ENCODE data around the gene TERT.

Gene TERT

DNA sequence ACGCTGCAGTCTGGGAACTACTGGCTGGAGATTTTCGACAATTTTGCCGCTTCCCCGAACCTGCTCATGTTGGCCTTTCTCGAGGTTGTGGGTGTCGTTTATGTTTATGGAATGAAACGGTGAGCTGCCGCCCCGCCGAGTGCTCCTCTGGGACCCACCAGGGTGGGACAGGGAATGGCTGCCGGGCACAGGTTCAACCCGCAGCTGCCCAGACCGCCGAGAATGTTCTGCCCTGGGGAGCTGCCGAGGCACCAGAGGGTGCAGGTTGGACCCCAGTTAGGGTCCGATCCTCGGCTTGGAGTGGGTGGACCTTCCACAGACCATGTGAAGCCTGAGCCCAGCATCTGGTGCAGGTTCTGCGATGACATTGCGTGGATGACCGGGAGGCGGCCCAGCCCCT is 50.6 kb downstream of the TERT start:
- no peak for TF ChIP-seq EZH2phosphoT487 (conservative IDR thresholded peaks at IDR 0.05; ENCODE audit: low read length)
- TF ChIP-seq, protein P1, sequence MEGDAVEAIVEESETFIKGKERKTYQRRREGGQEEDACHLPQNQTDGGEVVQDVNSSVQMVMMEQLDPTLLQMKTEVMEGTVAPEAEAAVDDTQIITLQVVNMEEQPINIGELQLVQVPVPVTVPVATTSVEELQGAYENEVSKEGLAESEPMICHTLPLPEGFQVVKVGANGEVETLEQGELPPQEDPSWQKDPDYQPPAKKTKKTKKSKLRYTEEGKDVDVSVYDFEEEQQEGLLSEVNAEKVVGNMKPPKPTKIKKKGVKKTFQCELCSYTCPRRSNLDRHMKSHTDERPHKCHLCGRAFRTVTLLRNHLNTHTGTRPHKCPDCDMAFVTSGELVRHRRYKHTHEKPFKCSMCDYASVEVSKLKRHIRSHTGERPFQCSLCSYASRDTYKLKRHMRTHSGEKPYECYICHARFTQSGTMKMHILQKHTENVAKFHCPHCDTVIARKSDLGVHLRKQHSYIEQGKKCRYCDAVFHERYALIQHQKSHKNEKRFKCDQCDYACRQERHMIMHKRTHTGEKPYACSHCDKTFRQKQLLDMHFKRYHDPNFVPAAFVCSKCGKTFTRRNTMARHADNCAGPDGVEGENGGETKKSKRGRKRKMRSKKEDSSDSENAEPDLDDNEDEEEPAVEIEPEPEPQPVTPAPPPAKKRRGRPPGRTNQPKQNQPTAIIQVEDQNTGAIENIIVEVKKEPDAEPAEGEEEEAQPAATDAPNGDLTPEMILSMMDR (IDR thresholded peaks at IDR 0.05; ENCODE audit: insufficient read depth, low read length, poor library complexity, severe bottlenecking): no peak

DNA sequence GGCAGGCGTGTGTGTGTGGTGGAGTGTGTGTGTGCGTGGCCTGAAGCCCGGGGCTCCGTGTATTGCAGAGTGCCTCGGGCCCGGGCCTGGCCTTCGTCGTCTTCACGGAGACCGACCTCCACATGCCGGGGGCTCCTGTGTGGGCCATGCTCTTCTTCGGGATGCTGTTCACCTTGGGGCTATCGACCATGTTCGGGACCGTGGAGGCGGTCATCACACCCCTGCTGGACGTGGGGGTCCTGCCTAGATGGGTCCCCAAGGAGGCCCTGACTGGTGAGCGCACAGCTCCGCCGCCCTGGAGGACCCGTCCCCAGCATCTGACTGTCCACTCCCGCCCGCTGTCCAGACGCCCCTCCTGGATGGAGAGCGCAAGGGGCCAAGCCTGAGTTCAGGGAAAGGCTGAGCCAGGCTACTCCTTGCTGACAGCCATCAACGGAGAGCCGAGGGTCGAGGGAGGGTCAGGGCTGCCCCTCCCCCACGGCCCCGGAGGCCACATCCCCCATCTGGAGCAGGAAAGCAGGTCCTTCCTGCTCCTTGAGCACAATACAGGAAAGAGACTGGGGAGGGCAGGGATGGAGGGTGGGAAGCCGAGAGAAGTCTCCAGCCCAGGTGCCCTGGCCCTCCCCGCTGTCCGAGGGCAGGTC is 51.3 kb downstream of the TERT start:
- Histone ChIP-seq H3K9me2 (replicated peaks; ENCODE audit: insufficient read depth, low read length) (no peaks in the 10 kb centered on the region), H3K4me2 (ENCODE audit: low read depth, low read length, poor library complexity, severe bottlenecking) (no peak overlapping the region), H3K79me2 (ENCODE audit: insufficient read depth, low read length) (no peaks in the 10 kb centered on the region), H3F3A (ENCODE audit: insufficient read depth) (no peaks in the 10 kb centered on the region), H3K36me3 (ENCODE audit: low read length) (no peaks in the 10 kb centered on the region), H3K9ac (ENCODE audit: low read length) (no peak overlapping the region), H4K20me1 (ENCODE audit: low read depth, low read length) (no peaks in the 10 kb centered on the region), H3K9me3 (ENCODE audit: insufficient read depth, low read length) (no peaks in the 10 kb centered on the region), H3K27me3 (ENCODE audit: low read length) (no peaks in the 10 kb centered on the region), H2AFZ (ENCODE audit: low read depth, low read length, severe bottlenecking) (no peak overlapping the region), H3K4me3 (ENCODE audit: insufficient read depth, low read length, poor library complexity, severe bottlenecking) (no peak overlapping the region), H3K27ac (ENCODE audit: low read depth, low read length) (no peak overlapping the region)
- no peak for TF ChIP-seq EZH2phosphoT487 (conservative IDR thresholded peaks at IDR 0.05; ENCODE audit: low read length)
- TF ChIP-seq, protein P1 (IDR thresholded peaks at IDR 0.05; ENCODE audit: insufficient read depth, low read length, poor library complexity, severe bottlenecking): no peak

More for the DNA sequence above, 50.6 kb downstream of the TERT start:
- H3K4me2 ChIP-seq (ENCODE audit: low read depth, low read length, poor library complexity, severe bottlenecking): no peak overlapping the region
- H4K20me1 ChIP-seq (ENCODE audit: low read depth, low read length): no peaks in the 10 kb centered on the region
- H3K9ac ChIP-seq (ENCODE audit: low read length): no peak overlapping the region
- no peaks in the 10 kb centered on the region for H3F3A ChIP-seq (ENCODE audit: insufficient read depth)
- H3K27me3 ChIP-seq (ENCODE audit: low read length): no peaks in the 10 kb centered on the region
- H3K9me2 ChIP-seq (replicated peaks; ENCODE audit: insufficient read depth, low read length): no peaks in the 10 kb centered on the region
- H3K79me2 ChIP-seq (ENCODE audit: insufficient read depth, low read length): no peaks in the 10 kb centered on the region
- H3K4me3 ChIP-seq (ENCODE audit: insufficient read depth, low read length, poor library complexity, severe bottlenecking): no peak overlapping the region
- no peak overlapping the region for H3K27ac ChIP-seq (ENCODE audit: low read depth, low read length)
- H2AFZ ChIP-seq (ENCODE audit: low read depth, low read length, severe bottlenecking): no peak overlapping the region
- H3K9me3 ChIP-seq (ENCODE audit: insufficient read depth, low read length): no peaks in the 10 kb centered on the region
- no peaks in the 10 kb centered on the region for H3K36me3 ChIP-seq (ENCODE audit: low read length)

DNA sequence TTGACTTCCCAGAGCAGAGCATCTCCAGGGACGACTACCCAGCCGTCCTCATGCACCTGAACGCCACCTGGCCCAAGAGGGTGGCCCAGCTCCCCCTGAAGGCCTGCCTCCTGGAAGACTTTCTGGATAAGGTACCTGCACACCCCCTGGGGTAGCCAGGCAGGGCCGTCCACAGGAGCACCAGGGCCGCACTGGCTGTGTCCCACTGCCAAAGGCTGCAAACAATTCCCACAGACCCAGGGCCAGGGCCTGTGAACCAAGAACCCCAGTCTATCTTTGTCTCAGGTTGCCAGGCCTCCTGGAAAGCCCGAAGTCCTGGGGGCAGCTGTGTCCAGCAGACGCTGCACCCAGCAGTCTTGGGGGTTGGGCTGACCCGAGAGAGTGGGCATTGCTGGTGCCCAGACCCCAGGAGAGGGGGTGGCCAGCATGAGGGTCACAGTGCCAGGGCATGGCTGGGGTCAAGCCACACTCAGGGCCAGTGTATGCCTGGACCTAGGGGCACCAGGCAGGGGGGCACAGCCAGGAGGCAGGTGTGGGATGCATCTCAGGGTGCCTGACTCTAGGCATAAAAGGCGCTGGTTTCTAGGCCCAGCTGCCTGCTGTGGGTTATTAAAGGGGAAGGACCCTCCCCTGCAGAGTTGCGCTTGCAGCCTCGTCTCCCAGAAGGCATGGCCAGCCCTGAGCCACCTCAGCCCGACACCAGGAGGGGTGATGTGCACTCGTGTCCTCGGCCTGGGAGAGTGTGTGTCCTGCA is 52.0 kb downstream of the TERT start:
- Histone ChIP-seq H3K4me2 (ENCODE audit: low read depth, low read length, poor library complexity, severe bottlenecking) (no peak overlapping the region), H3K4me3 (ENCODE audit: insufficient read depth, low read length, poor library complexity, severe bottlenecking) (no peak overlapping the region), H3F3A (ENCODE audit: insufficient read depth) (no peaks in the 10 kb centered on the region), H3K27me3 (ENCODE audit: low read length) (no peaks in the 10 kb centered on the region), H3K9me2 (replicated peaks; ENCODE audit: insufficient read depth, low read length) (no peaks in the 10 kb centered on the region), H2AFZ (ENCODE audit: low read depth, low read length, severe bottlenecking) (no peak overlapping the region), H3K27ac (ENCODE audit: low read depth, low read length) (no peak overlapping the region), H3K9me3 (ENCODE audit: insufficient read depth, low read length) (no peaks in the 10 kb centered on the region), H3K9ac (ENCODE audit: low read length) (no peak overlapping the region), H3K36me3 (ENCODE audit: low read length) (no peaks in the 10 kb centered on the region), H4K20me1 (ENCODE audit: low read depth, low read length) (no peaks in the 10 kb centered on the region), H3K79me2 (ENCODE audit: insufficient read depth, low read length) (no peaks in the 10 kb centered on the region)
- no peak for TF ChIP-seq EZH2phosphoT487 (conservative IDR thresholded peaks at IDR 0.05; ENCODE audit: low read length)
- TF ChIP-seq, protein P1 (IDR thresholded peaks at IDR 0.05; ENCODE audit: insufficient read depth, low read length, poor library complexity, severe bottlenecking): no peak
